KMS-11 (cell line): ENCODE measurements around the gene MAST4.

ENCODE experiments used
- H2AFZ ChIP-seq: fragments of 200-600 bp; sonication (generic); 2 replicates; pipeline ENCODE4 v1.6.1; 2016; ENCODE audit warnings: antibody characterized with exemption, mixed run types, low read depth
- H3K27ac ChIP-seq: fragments of 200-600 bp; sonication (generic); 2 replicates; pipeline ENCODE4 v1.6.1; 2016; ENCODE audit warnings: mild to moderate bottlenecking, mixed run types
- H3K27me3 ChIP-seq: fragments of 200-600 bp; sonication (generic); 2 replicates; pipeline ENCODE4 v1.6.1; 2017; ENCODE audit warnings: mild to moderate bottlenecking, low read depth, mixed run types, moderate library complexity; ENCODE audit not compliant: insufficient read depth
- H3K36me3 ChIP-seq: fragments of 200-600 bp; sonication (generic); 2 replicates; pipeline ENCODE4 v1.6.1; 2017; ENCODE audit warnings: mild to moderate bottlenecking, mixed run types; ENCODE audit not compliant: insufficient read depth
- H3K4me1 ChIP-seq: fragments of 200-600 bp; sonication (generic); 2 replicates; pipeline ENCODE4 v1.6.1; 2016; ENCODE audit warnings: mild to moderate bottlenecking, low read depth, mixed run types; ENCODE audit not compliant: poor library complexity, severe bottlenecking
- H3K4me2 ChIP-seq: fragments of 200-600 bp; sonication (generic); 2 replicates; pipeline ENCODE4 v1.7.0; 2016; ENCODE audit warnings: mild to moderate bottlenecking, mixed run types
- H3K4me3 ChIP-seq: fragments of 200-600 bp; sonication (generic); IDR thresholded peaks from 2 replicates; pipeline ENCODE4 v1.6.1; 2017; ENCODE audit warnings: low read depth, low read length, mixed read lengths; ENCODE audit not compliant: insufficient read depth
- H3K79me2 ChIP-seq: fragments of 200-600 bp; sonication (generic); 2 replicates; pipeline ENCODE4 v1.6.1; 2016; ENCODE audit warnings: low read depth, mixed run types; ENCODE audit not compliant: insufficient read depth
- H3K9ac ChIP-seq: fragments of 200-600 bp; sonication (generic); 2 replicates; pipeline ENCODE4 v1.6.1; 2016; ENCODE audit warnings: mild to moderate bottlenecking, mixed run types
- H4K20me1 ChIP-seq: fragments of 200-600 bp; sonication (generic); 2 replicates; pipeline ENCODE4 v1.6.1; 2016; ENCODE audit warnings: mild to moderate bottlenecking, mixed run types; ENCODE audit not compliant: insufficient read depth
- TF ChIP-seq, protein P1 (sequence below): fragments of 200-600 bp; sonication (generic); conservative IDR thresholded peaks from 2 replicates; pipeline ENCODE4 v1.6.1; 2017; ENCODE audit warnings: low read depth, mild to moderate bottlenecking, antibody characterized with exemption, low read length, moderate library complexity, mixed read lengths

MAST4 gene

DNA sequence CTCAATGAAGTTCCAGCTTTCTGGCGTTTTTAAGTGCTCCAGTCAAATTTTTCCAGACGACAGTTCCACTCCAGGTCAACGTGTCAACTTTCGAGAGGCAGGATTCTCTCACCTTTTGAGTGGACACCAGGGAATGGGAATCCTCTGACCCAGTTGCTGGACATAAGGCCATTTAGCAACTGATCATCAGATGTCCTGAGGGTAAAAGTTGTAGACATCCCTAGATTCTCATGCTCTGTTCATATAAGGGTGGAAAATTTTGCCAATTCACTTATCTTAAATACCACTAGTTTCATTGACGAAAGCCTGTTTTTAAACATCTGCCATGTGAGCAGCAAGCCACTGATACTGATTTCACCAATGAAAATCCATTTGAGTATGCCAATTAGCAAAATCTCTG is 275.5 kb downstream of the MAST4 start:
- Histone ChIP-seq H3K79me2 (no peaks in the 10 kb centered on the region), H4K20me1 (no peaks in the 10 kb centered on the region), H3K4me3 (no peak overlapping the region), H3K4me2 (no peak overlapping the region), H3K4me1 (no peaks in the 10 kb centered on the region), H3K27ac (no peak overlapping the region), H2AFZ (no peak overlapping the region), H3K36me3 (no peaks in the 10 kb centered on the region), H3K27me3 (no peaks in the 10 kb centered on the region), H3K9ac (no peak overlapping the region)
- TF ChIP-seq, protein P1, sequence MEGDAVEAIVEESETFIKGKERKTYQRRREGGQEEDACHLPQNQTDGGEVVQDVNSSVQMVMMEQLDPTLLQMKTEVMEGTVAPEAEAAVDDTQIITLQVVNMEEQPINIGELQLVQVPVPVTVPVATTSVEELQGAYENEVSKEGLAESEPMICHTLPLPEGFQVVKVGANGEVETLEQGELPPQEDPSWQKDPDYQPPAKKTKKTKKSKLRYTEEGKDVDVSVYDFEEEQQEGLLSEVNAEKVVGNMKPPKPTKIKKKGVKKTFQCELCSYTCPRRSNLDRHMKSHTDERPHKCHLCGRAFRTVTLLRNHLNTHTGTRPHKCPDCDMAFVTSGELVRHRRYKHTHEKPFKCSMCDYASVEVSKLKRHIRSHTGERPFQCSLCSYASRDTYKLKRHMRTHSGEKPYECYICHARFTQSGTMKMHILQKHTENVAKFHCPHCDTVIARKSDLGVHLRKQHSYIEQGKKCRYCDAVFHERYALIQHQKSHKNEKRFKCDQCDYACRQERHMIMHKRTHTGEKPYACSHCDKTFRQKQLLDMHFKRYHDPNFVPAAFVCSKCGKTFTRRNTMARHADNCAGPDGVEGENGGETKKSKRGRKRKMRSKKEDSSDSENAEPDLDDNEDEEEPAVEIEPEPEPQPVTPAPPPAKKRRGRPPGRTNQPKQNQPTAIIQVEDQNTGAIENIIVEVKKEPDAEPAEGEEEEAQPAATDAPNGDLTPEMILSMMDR: no peak

DNA sequence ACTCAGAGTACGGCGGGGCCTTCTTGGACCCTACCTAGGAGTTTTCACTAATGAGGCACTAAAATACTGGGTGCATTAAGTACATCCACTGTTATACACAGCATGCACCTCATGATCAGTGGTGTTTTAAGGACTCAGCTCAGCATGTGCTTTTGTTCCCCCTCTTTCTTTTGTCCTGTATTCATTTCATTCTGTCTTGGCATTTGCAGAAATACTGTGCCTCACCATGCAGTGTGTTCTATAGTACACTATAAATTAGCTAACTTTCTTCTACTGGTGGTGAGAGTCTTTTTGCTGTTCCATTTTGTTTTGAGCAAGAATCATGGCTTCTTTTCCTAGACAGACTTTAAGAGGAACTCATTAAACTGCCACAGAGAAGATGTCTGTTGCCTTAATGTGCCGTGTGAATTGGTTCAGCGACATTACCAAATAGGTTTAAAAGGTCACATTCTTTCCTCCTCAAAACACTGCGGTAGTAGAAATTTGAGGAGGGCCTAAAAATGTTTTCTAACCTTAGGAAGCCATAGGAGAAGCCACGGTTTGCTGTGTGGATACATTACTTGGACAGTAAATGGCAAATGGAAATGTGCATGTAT is 276.6 kb downstream of the MAST4 start:
- Histone ChIP-seq H3K36me3 (no peaks in the 10 kb centered on the region), H4K20me1 (no peaks in the 10 kb centered on the region), H3K27me3 (no peaks in the 10 kb centered on the region), H2AFZ (no peak overlapping the region), H3K79me2 (no peaks in the 10 kb centered on the region), H3K9ac (no peak overlapping the region), H3K4me3 (no peak overlapping the region), H3K4me2 (no peak overlapping the region), H3K27ac (no peak overlapping the region), H3K4me1 (no peaks in the 10 kb centered on the region)
- TF ChIP-seq, protein P1: no peak

DNA sequence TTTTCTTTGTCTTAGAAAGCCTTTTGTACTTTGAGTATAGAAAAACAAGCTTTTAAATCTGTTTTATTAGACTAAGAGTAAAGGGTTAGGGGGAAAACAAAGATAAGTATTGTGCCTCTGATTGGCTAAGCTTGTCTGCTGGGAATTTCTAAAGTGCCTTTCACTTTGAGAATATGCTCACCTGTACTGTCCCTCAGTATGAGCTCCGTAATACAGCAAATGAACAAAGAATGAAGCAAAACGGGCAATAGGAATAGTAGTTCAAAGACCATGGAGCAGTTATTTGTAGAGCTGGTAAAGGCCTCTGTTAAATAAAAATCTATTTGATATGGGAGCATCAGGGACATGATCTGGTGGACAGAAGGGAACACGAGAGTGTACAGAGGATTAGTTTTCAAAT is 277.8 kb downstream of the MAST4 start:
- Histone ChIP-seq H3K27ac (no peak overlapping the region), H3K36me3 (no peaks in the 10 kb centered on the region), H2AFZ (no peak overlapping the region), H3K4me3 (no peak overlapping the region), H3K79me2 (no peaks in the 10 kb centered on the region), H4K20me1 (no peaks in the 10 kb centered on the region), H3K9ac (no peak overlapping the region), H3K27me3 (no peaks in the 10 kb centered on the region), H3K4me1 (no peaks in the 10 kb centered on the region), H3K4me2 (no peak overlapping the region)
- TF ChIP-seq, protein P1: no peak

DNA sequence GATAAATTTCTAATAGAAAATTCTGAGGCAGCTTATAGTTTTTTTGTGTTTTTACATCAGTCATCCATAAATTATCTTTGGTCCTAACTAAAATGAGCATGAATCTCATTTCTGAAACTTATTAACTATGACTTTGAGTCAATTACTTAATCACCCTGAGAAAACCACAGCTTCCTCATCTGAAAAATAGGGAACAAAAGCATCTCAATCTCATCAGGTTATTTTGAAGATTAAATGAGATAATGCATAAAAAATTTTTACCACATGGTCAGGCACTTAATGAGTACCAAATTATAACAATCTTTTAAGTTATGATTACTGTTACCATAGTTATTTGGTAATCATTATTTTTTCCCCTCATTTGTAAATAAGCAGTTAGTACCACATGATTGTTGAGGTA is 279.1 kb downstream of the MAST4 start:
- Histone ChIP-seq H3K79me2 (no peaks in the 10 kb centered on the region), H3K36me3 (no peaks in the 10 kb centered on the region), H3K4me1 (no peaks in the 10 kb centered on the region), H3K4me2 (no peak overlapping the region), H2AFZ (no peak overlapping the region), H3K4me3 (no peak overlapping the region), H3K9ac (no peak overlapping the region), H4K20me1 (no peaks in the 10 kb centered on the region), H3K27ac (no peak overlapping the region), H3K27me3 (no peaks in the 10 kb centered on the region)
- TF ChIP-seq, protein P1: no peak
